ENCODE measurements around the gene CEP295NL.

Gene CEP295NL

DNA sequence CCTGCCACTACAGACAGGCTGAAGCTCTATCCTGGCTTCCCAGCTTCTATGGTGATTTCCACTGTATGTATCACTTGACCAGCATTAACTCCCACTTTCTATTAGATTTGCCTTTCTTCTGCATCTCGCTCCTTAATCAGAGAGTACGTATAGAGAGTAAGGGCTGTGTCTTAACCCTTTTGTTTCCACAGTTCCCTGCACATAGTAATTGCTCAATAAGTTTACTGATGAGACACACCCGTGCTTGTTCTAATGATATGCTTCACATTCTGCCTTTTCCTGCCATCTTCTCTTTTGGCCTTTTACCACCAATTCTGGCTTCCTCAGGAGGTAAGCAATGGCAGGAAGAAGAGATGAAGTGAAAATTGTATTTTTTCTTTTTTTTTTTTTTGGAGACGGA, 41.8 kb downstream of the CEP295NL start:
- Histone ChIP-seq H2BK5ac (ENCODE audit: low read depth, low read length, poor library complexity, severe bottlenecking) (peak overlapping the region; percentile 71), H2AK5ac (ENCODE audit: low read length, severe bottlenecking) (peak overlapping the region; percentile 8), H3K9me3 (ENCODE audit: control insufficient read depth, low read length) (no peaks in the 10 kb centered on the region), H3K4me3 (ENCODE audit: insufficient read depth in 1 of 2, low read depth in 1 of 2, low read length in 2 of 2) (peak overlapping the region in 1 of 2 experiments; percentile 4), H2BK120ac (ENCODE audit: low read depth, low read length) (peak overlapping the region; percentile 62), H3K9ac (ENCODE audit: low read length) (peak overlapping the region; percentile 83), H3K27me3 (ENCODE audit: control insufficient read depth in 1 of 2, insufficient read depth in 1 of 2, low read length in 2 of 2) (no peaks in the 10 kb centered on the region), H3K18ac (ENCODE audit: low read depth in 1 of 2, low read length in 2 of 2) (peak overlapping the region in 1 of 2 experiments; percentile 76), H3K14ac (ENCODE audit: low read length in 2 of 2) (no peak overlapping the region), H3K4ac (ENCODE audit: low read depth in 1 of 2, low read length in 2 of 2) (peak overlapping the region in 1 of 2 experiments; percentile 81), H2BK12ac (ENCODE audit: low read length in 2 of 2) (peak overlapping the region in 1 of 2 experiments; percentile 99), H4K91ac (ENCODE audit: low read length) (no peak overlapping the region), H4K8ac (ENCODE audit: low read length) (no peak overlapping the region), H2BK15ac (ENCODE audit: low read depth, poor library complexity, severe bottlenecking) (no peak overlapping the region), H3K4me1 (ENCODE audit: control insufficient read depth, insufficient read depth, low read depth, low read length) (peaks cover 10% of the 10 kb centered on the region), H2AFZ (ENCODE audit: low read depth, low read length) (no peak overlapping the region), H3K79me1 (replicated peaks; ENCODE audit: low read length, poor library complexity, severe bottlenecking) (peaks cover 9% of the 10 kb centered on the region), H3K23ac (ENCODE audit: low read length in 2 of 2) (no peak overlapping the region), H3K4me2 (ENCODE audit: low read length, poor library complexity, severe bottlenecking) (no peak overlapping the region), H3K36me3 (ENCODE audit: control insufficient read depth in 1 of 2, insufficient read depth in 2 of 2, low read depth in 1 of 2, low read length in 2 of 2) (peaks cover 23 to 62% of the 10 kb centered on the region in 2 experiments), H3K27ac (ENCODE audit: low read length, poor library complexity, severe bottlenecking) (peak overlapping the region; percentile 98)
- 93% methylated on average over 4 of the region's 4 CpGs for WGBS
- DNase-seq, result no peak

DNA sequence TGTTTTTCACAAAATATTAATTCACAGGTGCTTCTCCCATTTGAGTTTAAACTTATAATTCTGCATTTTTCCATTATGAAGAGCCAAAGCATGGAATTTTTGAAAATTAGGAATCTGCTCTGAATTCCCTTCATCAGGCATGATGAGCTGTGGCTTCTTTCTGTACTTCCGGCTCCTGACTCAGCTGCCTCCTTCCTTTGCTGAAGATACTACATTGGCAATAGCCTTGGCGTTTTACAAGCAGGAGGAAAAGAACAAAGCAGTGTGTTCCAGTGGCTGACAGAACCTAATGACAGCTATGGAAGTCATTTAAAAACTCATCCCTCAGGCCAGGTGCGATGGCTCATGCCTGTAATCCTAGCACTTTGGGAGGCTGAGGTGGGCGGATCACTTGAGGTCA, 44.0 kb downstream of the CEP295NL start:
- H4K8ac ChIP-seq (ENCODE audit: low read length), result peak overlapping the region; percentile 12
- H3K4me1 ChIP-seq (ENCODE audit: control insufficient read depth, insufficient read depth, low read depth, low read length), result peaks cover 7% of the 10 kb centered on the region
- H2BK12ac ChIP-seq (ENCODE audit: low read length in 2 of 2), result no peak overlapping the region
- H3K4me2 ChIP-seq (ENCODE audit: low read length, poor library complexity, severe bottlenecking), result no peak overlapping the region
- H4K91ac ChIP-seq (ENCODE audit: low read length), result no peak overlapping the region
- DNase-seq, result no peak
- H2BK5ac ChIP-seq (ENCODE audit: low read depth, low read length, poor library complexity, severe bottlenecking), result no peak overlapping the region
- no peak overlapping the region for H3K4me3 ChIP-seq (ENCODE audit: insufficient read depth in 1 of 2, low read depth in 1 of 2, low read length in 2 of 2)
- no peak overlapping the region for H3K14ac ChIP-seq (ENCODE audit: low read length in 2 of 2)
- no peak overlapping the region for H2BK120ac ChIP-seq (ENCODE audit: low read depth, low read length)
- no peak overlapping the region for H3K18ac ChIP-seq (ENCODE audit: low read depth in 1 of 2, low read length in 2 of 2)
- peaks cover 9% of the 10 kb centered on the region for H3K79me1 ChIP-seq (replicated peaks; ENCODE audit: low read length, poor library complexity, severe bottlenecking)
- H3K9me3 ChIP-seq (ENCODE audit: control insufficient read depth, low read length), result no peaks in the 10 kb centered on the region
- H2BK15ac ChIP-seq (ENCODE audit: low read depth, poor library complexity, severe bottlenecking), result no peak overlapping the region
- H3K27ac ChIP-seq (ENCODE audit: low read length, poor library complexity, severe bottlenecking), result no peak overlapping the region
- no peak overlapping the region for H2AK5ac ChIP-seq (ENCODE audit: low read length, severe bottlenecking)
- H2AFZ ChIP-seq (ENCODE audit: low read depth, low read length), result no peak overlapping the region
- H3K4ac ChIP-seq (ENCODE audit: low read depth in 1 of 2, low read length in 2 of 2), result no peak overlapping the region
- no peaks in the 10 kb centered on the region for H3K27me3 ChIP-seq (ENCODE audit: control insufficient read depth in 1 of 2, insufficient read depth in 1 of 2, low read length in 2 of 2)
- H3K9ac ChIP-seq (ENCODE audit: low read length), result no peak overlapping the region
- WGBS, result 99% methylated on average over 4 of the region's 4 CpGs
- H3K23ac ChIP-seq (ENCODE audit: low read length in 2 of 2), result no peak overlapping the region
- H3K36me3 ChIP-seq (ENCODE audit: control insufficient read depth in 1 of 2, insufficient read depth in 2 of 2, low read depth in 1 of 2, low read length in 2 of 2), result peaks cover 41 to 74% of the 10 kb centered on the region in 2 experiments

DNA sequence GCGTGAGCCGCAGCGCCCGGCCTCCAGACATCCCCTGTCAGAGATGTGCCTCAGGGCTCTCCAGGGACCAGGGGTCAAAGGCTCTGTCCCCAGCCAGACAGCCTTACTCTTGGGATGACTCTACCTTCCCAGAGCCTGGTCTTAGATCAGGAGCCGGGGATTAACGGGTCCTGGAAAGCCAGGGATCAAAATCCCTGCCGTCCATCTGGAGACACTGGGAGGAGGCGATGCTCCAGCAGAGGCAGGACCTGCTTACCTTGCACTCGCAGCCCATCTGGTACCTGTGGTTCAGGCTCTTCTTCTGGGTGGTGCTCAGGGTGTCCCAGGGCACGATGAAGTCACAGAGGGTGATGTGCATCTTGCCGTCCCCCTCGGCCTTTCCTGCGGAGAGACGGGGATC, 45.7 kb downstream of the CEP295NL start:
- Histone ChIP-seq H2BK5ac (ENCODE audit: low read depth, low read length, poor library complexity, severe bottlenecking) (no peak overlapping the region), H3K27me3 (ENCODE audit: control insufficient read depth in 1 of 2, insufficient read depth in 1 of 2, low read length in 2 of 2) (no peaks in the 10 kb centered on the region), H3K4me3 (ENCODE audit: insufficient read depth in 1 of 2, low read depth in 1 of 2, low read length in 2 of 2) (no peak overlapping the region), H2BK15ac (ENCODE audit: low read depth, poor library complexity, severe bottlenecking) (no peak overlapping the region), H2BK120ac (ENCODE audit: low read depth, low read length) (no peak overlapping the region), H4K8ac (ENCODE audit: low read length) (no peak overlapping the region), H3K4me1 (ENCODE audit: control insufficient read depth, insufficient read depth, low read depth, low read length) (peaks cover 7% of the 10 kb centered on the region), H3K9me3 (ENCODE audit: control insufficient read depth, low read length) (no peaks in the 10 kb centered on the region), H2AK5ac (ENCODE audit: low read length, severe bottlenecking) (no peak overlapping the region), H3K4me2 (ENCODE audit: low read length, poor library complexity, severe bottlenecking) (no peak overlapping the region), H3K9ac (ENCODE audit: low read length) (no peak overlapping the region), H3K4ac (ENCODE audit: low read depth in 1 of 2, low read length in 2 of 2) (no peak overlapping the region), H3K27ac (ENCODE audit: low read length, poor library complexity, severe bottlenecking) (no peak overlapping the region), H2BK12ac (ENCODE audit: low read length in 2 of 2) (no peak overlapping the region), H2AFZ (ENCODE audit: low read depth, low read length) (no peak overlapping the region), H3K79me1 (replicated peaks; ENCODE audit: low read length, poor library complexity, severe bottlenecking) (peaks cover 9% of the 10 kb centered on the region), H4K91ac (ENCODE audit: low read length) (no peak overlapping the region), H3K23ac (ENCODE audit: low read length in 2 of 2) (no peak overlapping the region), H3K18ac (ENCODE audit: low read depth in 1 of 2, low read length in 2 of 2) (no peak overlapping the region), H3K14ac (ENCODE audit: low read length in 2 of 2) (no peak overlapping the region), H3K36me3 (ENCODE audit: control insufficient read depth in 1 of 2, insufficient read depth in 2 of 2, low read depth in 1 of 2, low read length in 2 of 2) (peaks cover 46 to 80% of the 10 kb centered on the region in 2 experiments)
- DNase-seq, result no peak
- 92% methylated on average over 14 of the region's 14 CpGs for WGBS

DNA sequence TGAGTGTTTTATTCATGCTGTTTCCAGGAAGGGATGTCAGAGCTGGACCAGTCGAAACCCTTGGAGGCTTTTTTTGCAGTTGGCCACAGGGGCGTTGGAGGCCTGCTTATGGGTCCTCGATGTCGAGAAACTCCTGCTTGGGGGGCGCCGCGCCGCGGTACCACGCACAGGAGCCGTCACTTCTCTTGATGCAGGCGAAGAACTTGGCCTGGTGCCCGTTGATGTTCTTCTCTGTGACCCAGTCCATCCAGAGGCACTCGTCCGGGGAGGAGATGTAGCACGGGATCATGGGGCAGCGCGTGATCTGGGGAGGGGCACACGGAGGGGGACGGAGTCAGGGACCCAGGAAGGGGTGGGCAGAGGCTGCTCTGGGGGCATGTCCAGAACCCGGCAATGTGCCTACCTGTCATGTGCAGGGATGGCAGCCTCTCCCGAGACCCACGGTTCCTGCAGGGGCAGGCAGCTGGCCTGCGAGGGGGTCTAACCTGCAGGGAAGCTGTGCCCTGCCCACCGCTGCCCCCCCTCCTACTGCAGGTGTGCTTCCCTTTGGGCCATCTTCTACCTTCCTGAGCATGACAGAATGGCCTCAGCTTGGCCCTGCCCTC, 47.3 kb downstream of the CEP295NL start:
- Histone ChIP-seq H2AK5ac (ENCODE audit: low read length, severe bottlenecking) (no peak overlapping the region), H3K4ac (ENCODE audit: low read depth in 1 of 2, low read length in 2 of 2) (no peak overlapping the region), H3K9me3 (ENCODE audit: control insufficient read depth, low read length) (no peaks in the 10 kb centered on the region), H2BK15ac (ENCODE audit: low read depth, poor library complexity, severe bottlenecking) (no peak overlapping the region), H3K79me1 (replicated peaks; ENCODE audit: low read length, poor library complexity, severe bottlenecking) (peaks cover 9% of the 10 kb centered on the region), H3K23ac (ENCODE audit: low read length in 2 of 2) (no peak overlapping the region), H3K9ac (ENCODE audit: low read length) (no peak overlapping the region), H3K18ac (ENCODE audit: low read depth in 1 of 2, low read length in 2 of 2) (no peak overlapping the region), H2AFZ (ENCODE audit: low read depth, low read length) (no peak overlapping the region), H3K27me3 (ENCODE audit: control insufficient read depth in 1 of 2, insufficient read depth in 1 of 2, low read length in 2 of 2) (no peaks in the 10 kb centered on the region), H2BK5ac (ENCODE audit: low read depth, low read length, poor library complexity, severe bottlenecking) (no peak overlapping the region), H3K27ac (ENCODE audit: low read length, poor library complexity, severe bottlenecking) (no peak overlapping the region), H4K91ac (ENCODE audit: low read length) (peak overlapping the region; percentile 1), H3K36me3 (ENCODE audit: control insufficient read depth in 1 of 2, insufficient read depth in 2 of 2, low read depth in 1 of 2, low read length in 2 of 2) (peaks cover 50 to 83% of the 10 kb centered on the region in 2 experiments), H3K4me1 (ENCODE audit: control insufficient read depth, insufficient read depth, low read depth, low read length) (peaks cover 3% of the 10 kb centered on the region), H3K4me2 (ENCODE audit: low read length, poor library complexity, severe bottlenecking) (no peak overlapping the region), H3K14ac (ENCODE audit: low read length in 2 of 2) (no peak overlapping the region), H4K8ac (ENCODE audit: low read length) (no peak overlapping the region), H2BK12ac (ENCODE audit: low read length in 2 of 2) (no peak overlapping the region), H2BK120ac (ENCODE audit: low read depth, low read length) (no peak overlapping the region), H3K4me3 (ENCODE audit: insufficient read depth in 1 of 2, low read depth in 1 of 2, low read length in 2 of 2) (no peak overlapping the region)
- DNase-seq, result no peak
- 98% methylated on average over 25 of the region's 25 CpGs for WGBS
